KOPT-K1 (cell line): ENCODE measurements around the gene OR2B2.
"Not testable (repeated sequence)": the region's sequence is repeated elsewhere in the genome, so short reads cannot be mapped to it uniquely, and the experiment has no call there.

ENCODE experiments used
- H3K27ac ChIP-seq: fragments of 200-600 bp; sonication (generic); 2 replicates; pipeline ENCODE4 v1.5.1; 2016; ENCODE audit warnings: antibody characterized with exemption, mild to moderate bottlenecking, low read depth, low read length; ENCODE audit not compliant: poor library complexity, severe bottlenecking
- H3K36me3 ChIP-seq: fragments of 200-600 bp; sonication (generic); 2 replicates; pipeline ENCODE4 v1.5.1; 2017; ENCODE audit warnings: antibody characterized with exemption, mild to moderate bottlenecking, low read length, moderate library complexity; ENCODE audit not compliant: insufficient read depth
- H3K9me3 ChIP-seq: fragments of 200-600 bp; sonication (generic); 2 replicates; pipeline ENCODE4 v1.5.1; 2017; ENCODE audit warnings: antibody characterized with exemption, low read length, mild to moderate bottlenecking; ENCODE audit not compliant: insufficient read depth, poor library complexity, severe bottlenecking

The OR2B2 gene

GRCh38 chr6:27911956-27912446, at the start of gene OR2B2:
Gene OR2B2, minus strand, starts transcription at chr6:27912396. Its CDS starts 77 bp downstream, at chr6:27912319.
- no peak within 1 kb of the TSS for H3K27ac ChIP-seq
- H3K36me3 ChIP-seq: no peaks in the 10 kb centered on the region
- no peaks in the 10 kb centered on the region for H3K9me3 ChIP-seq

GRCh38 chr6:27957516-27957915, 45.3 kb upstream of the OR2B2 start:
- no peaks in the 10 kb centered on the region for H3K36me3 ChIP-seq
- H3K9me3 ChIP-seq: no peaks in the 10 kb centered on the region
- no peak overlapping the region for H3K27ac ChIP-seq

GRCh38 chr6:27956941-27957340, 44.7 kb upstream of the OR2B2 start, which contains the start of gene OR2B6:
Gene OR2B6, plus strand, starts transcription at chr6:27957241. Its CDS starts 0 bp downstream, at chr6:27957241.
- Histone ChIP-seq H3K9me3 (no peaks in the 10 kb centered on the region), H3K27ac (no peak within 1 kb of the TSS), H3K36me3 (no peaks in the 10 kb centered on the region)

GRCh38 chr6:27951040-27951439, 38.8 kb upstream of the OR2B2 start:
- Histone ChIP-seq H3K9me3 (no peaks in the 10 kb centered on the region), H3K36me3 (no peaks in the 10 kb centered on the region), H3K27ac (no peak overlapping the region)

GRCh38 chr6:27948237-27948636, 36.0 kb upstream of the OR2B2 start:
- Histone ChIP-seq H3K27ac (no peak overlapping the region), H3K36me3 (no peaks in the 10 kb centered on the region), H3K9me3 (no peaks in the 10 kb centered on the region)

- not testable (repeated sequence) for H3K9me3 ChIP-seq, H3K27ac ChIP-seq, H3K36me3 ChIP-seq
These were observed 30.9 kb upstream of the OR2B2 start for GRCh38 chr6:27943072-27943471.

- Histone ChIP-seq H3K36me3 (no peaks in the 10 kb centered on the region), H3K9me3 (no peaks in the 10 kb centered on the region), H3K27ac (no peak overlapping the region)
These were observed 28.6 kb upstream of the OR2B2 start for GRCh38 chr6:27940766-27941165.

- H3K36me3 ChIP-seq: no peaks in the 10 kb centered on the region
- no peaks in the 10 kb centered on the region for H3K9me3 ChIP-seq
- no peak overlapping the region for H3K27ac ChIP-seq
These were observed 19.0 kb upstream of the OR2B2 start for GRCh38 chr6:27931209-27931608.

- H3K27ac ChIP-seq, H3K36me3 ChIP-seq, H3K9me3 ChIP-seq: not testable (repeated sequence)
These were observed 17.7 kb upstream of the OR2B2 start for GRCh38 chr6:27929930-27930329.

- H3K9me3 ChIP-seq, H3K27ac ChIP-seq, H3K36me3 ChIP-seq: not testable (repeated sequence)
These were observed 15.8 kb upstream of the OR2B2 start for GRCh38 chr6:27928041-27928440.

GRCh38 chr6:27924179-27924578, 12.0 kb upstream of the OR2B2 start:
- H3K27ac ChIP-seq: no peak overlapping the region
- no peaks in the 10 kb centered on the region for H3K36me3 ChIP-seq
- no peaks in the 10 kb centered on the region for H3K9me3 ChIP-seq

- Histone ChIP-seq H3K36me3 (no peaks in the 10 kb centered on the region), H3K9me3 (no peaks in the 10 kb centered on the region), H3K27ac (no peak overlapping the region)
These were observed 10.8 kb upstream of the OR2B2 start for GRCh38 chr6:27922949-27923348.

GRCh38 chr6:27908017-27908416, 4.2 kb downstream of the OR2B2 start:
- Histone ChIP-seq H3K36me3 (no peaks in the 10 kb centered on the region), H3K27ac (no peak overlapping the region), H3K9me3 (no peaks in the 10 kb centered on the region)

GRCh38 chr6:27902335-27903314, 9.6 kb downstream of the OR2B2 start:
- Histone ChIP-seq H3K27ac (peak overlapping the region; percentile 28), H3K36me3 (no peaks in the 10 kb centered on the region), H3K9me3 (no peaks in the 10 kb centered on the region)

GRCh38 chr6:27901801-27902200, 10.4 kb downstream of the OR2B2 start:
- Histone ChIP-seq H3K9me3 (no peaks in the 10 kb centered on the region), H3K36me3 (no peaks in the 10 kb centered on the region), H3K27ac (no peak overlapping the region)

- H3K9me3 ChIP-seq, H3K36me3 ChIP-seq, H3K27ac ChIP-seq: not testable (repeated sequence)
These were observed 12.0 kb downstream of the OR2B2 start for GRCh38 chr6:27900197-27900596.
